ENCODE results near the gene SLIT3. TPM values are rescaled to one million over a fixed set of nuclear protein-coding genes. Genes with fewer than 3 reads are reported as not detected.

The SLIT3 gene
- total and polyA plus RNA-seq, 2 experiments from 2014 or later = 58.4 to 96.7 TPM

DNA sequence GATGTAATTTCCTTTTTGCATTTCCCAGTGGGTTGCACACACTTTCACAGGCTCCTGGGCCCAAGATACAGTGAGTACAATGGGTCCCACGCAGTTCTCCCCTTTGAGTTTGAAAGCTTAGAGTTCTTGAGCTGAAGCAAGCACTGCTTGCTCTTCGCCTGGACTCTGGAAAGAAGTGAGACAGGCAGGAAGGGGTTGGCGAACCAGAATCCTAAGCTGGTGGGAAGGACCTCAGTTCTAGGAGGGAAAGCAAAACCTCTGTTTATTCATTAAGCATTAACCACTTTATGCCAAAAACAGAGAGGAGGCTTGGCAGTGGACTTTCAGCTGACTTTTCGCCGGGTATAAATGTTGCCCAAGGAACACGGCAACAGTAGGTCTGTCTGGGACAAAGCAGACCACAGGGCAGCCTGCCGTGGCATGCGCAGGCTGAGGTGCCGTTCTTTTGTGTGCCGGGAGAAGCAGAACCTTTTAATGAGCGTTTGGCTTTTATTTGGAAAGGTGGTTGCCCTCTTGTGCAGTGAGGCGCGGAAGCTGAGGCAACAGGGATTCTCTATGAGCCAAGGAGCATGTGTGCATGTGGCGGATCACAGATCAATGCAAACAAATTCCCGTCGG lies 481.8 kb downstream of the SLIT3 start:
- Histone ChIP-seq H3K36me3 (replicated peaks; ENCODE audit: insufficient read depth, low read depth) (no peaks in the 10 kb centered on the region), H3K27ac (no peak overlapping the region), H3K4me3 (no peak overlapping the region), H3K9me3 (ENCODE audit: low read depth) (no peaks in the 10 kb centered on the region), H4K20me1 (ENCODE audit: insufficient read depth, poor library complexity, severe bottlenecking) (no peaks in the 10 kb centered on the region), H2AFZ (no peak overlapping the region), H3K79me2 (no peaks in the 10 kb centered on the region), H3K9me2 (replicated peaks; ENCODE audit: insufficient read depth) (no peaks in the 10 kb centered on the region), H3K4me1 (ENCODE audit: insufficient read depth) (peaks cover 6% of the 10 kb centered on the region), H3K4me2 (no peak overlapping the region), H3K27me3 (no peaks in the 10 kb centered on the region)
- DNase-seq (ENCODE audit: low spot score) = no peak
- TF ChIP-seq EZH2phosphoT487 (IDR thresholded peaks at IDR 0.05; ENCODE audit: low read depth, severe bottlenecking, unreplicated experiment) (no peak), EZH2 (IDR thresholded peaks at IDR 0.05; ENCODE audit: borderline replicate concordance) (no peak)
- TF ChIP-seq, protein P1, sequence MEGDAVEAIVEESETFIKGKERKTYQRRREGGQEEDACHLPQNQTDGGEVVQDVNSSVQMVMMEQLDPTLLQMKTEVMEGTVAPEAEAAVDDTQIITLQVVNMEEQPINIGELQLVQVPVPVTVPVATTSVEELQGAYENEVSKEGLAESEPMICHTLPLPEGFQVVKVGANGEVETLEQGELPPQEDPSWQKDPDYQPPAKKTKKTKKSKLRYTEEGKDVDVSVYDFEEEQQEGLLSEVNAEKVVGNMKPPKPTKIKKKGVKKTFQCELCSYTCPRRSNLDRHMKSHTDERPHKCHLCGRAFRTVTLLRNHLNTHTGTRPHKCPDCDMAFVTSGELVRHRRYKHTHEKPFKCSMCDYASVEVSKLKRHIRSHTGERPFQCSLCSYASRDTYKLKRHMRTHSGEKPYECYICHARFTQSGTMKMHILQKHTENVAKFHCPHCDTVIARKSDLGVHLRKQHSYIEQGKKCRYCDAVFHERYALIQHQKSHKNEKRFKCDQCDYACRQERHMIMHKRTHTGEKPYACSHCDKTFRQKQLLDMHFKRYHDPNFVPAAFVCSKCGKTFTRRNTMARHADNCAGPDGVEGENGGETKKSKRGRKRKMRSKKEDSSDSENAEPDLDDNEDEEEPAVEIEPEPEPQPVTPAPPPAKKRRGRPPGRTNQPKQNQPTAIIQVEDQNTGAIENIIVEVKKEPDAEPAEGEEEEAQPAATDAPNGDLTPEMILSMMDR (IDR thresholded peaks at IDR 0.05; ENCODE audit: poor library complexity) = no peak
- WGBS (ENCODE audit: low lambda C conversion rate, missing lambda C conversion rate) = 84% methylated on average over 16 of the region's 16 CpGs

DNA sequence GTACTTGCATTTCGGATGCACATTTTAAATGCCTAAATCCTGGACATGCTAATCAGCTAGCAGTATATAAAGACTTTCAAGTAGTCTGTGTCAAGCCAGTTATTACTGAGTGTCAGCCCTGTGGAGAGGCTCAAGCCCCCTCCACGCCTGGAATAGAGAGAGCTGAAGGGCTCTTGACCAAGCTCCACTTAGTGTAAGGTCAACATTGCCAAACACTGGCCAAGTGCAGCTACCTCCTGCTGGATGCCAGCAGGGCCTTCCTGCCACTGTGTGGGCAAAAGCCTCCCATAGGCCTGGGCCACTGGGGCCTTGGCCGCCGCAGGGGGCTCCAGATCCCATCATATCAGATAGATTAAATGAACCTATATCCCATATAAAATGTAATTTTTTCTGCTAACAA lies 482.4 kb downstream of the SLIT3 start:
- Histone ChIP-seq H3K9me3 (ENCODE audit: low read depth) (no peaks in the 10 kb centered on the region), H3K27ac (no peak overlapping the region)

DNA sequence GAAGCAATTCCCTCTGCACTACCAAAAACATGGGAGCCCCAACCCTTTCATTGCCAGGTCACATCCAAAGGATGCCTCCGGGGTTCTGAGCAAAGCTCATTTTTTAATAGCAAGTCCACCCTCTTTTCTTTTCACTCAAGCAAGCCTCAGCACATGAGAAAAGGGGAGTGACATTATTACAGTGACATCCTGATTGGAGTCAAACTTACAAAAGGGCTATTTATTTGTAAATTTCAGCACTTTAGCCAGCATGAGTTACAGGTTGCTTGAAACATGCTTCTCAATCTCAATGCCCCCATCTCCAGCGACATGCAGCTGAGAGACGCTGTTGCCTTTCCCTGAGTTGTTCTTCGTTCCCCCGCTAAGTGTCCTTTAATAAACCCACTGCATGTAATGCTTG lies 483.3 kb downstream of the SLIT3 start:
- Histone ChIP-seq H3K36me3 (replicated peaks; ENCODE audit: insufficient read depth, low read depth) (no peaks in the 10 kb centered on the region), H4K20me1 (ENCODE audit: insufficient read depth, poor library complexity, severe bottlenecking) (no peaks in the 10 kb centered on the region), H3K79me2 (no peaks in the 10 kb centered on the region), H3K4me3 (no peak overlapping the region), H3K27ac (no peak overlapping the region), H3K9me3 (ENCODE audit: low read depth) (no peaks in the 10 kb centered on the region), H3K4me1 (ENCODE audit: insufficient read depth) (peaks cover 6% of the 10 kb centered on the region), H3K9me2 (replicated peaks; ENCODE audit: insufficient read depth) (no peaks in the 10 kb centered on the region), H2AFZ (no peak overlapping the region), H3K27me3 (no peaks in the 10 kb centered on the region), H3K4me2 (no peak overlapping the region)
- 79% methylated on average over 5 of the region's 5 CpGs for WGBS (ENCODE audit: low lambda C conversion rate, missing lambda C conversion rate)
- DNase-seq (ENCODE audit: low spot score) = no peak
- TF ChIP-seq, protein P1 (IDR thresholded peaks at IDR 0.05; ENCODE audit: poor library complexity) = no peak

More for the DNA sequence above, 482.4 kb downstream of the SLIT3 start:
- no peaks in the 10 kb centered on the region for H3K27me3 ChIP-seq
- no peaks in the 10 kb centered on the region for H3K36me3 ChIP-seq (replicated peaks; ENCODE audit: insufficient read depth, low read depth)
- H3K4me1 ChIP-seq (ENCODE audit: insufficient read depth) = peaks cover 6% of the 10 kb centered on the region
- no peak for DNase-seq (ENCODE audit: low spot score)
- TF ChIP-seq EZH2 (IDR thresholded peaks at IDR 0.05; ENCODE audit: borderline replicate concordance) = no peak
- TF ChIP-seq, protein P1 (IDR thresholded peaks at IDR 0.05; ENCODE audit: poor library complexity) = no peak
- no peak for TF ChIP-seq EZH2phosphoT487 (IDR thresholded peaks at IDR 0.05; ENCODE audit: low read depth, severe bottlenecking, unreplicated experiment)
- H3K79me2 ChIP-seq = no peaks in the 10 kb centered on the region
- WGBS (ENCODE audit: low lambda C conversion rate, missing lambda C conversion rate) = 90% methylated on average over 4 of the region's 4 CpGs
- no peaks in the 10 kb centered on the region for H4K20me1 ChIP-seq (ENCODE audit: insufficient read depth, poor library complexity, severe bottlenecking)
- no peak overlapping the region for H2AFZ ChIP-seq
- H3K4me2 ChIP-seq = no peak overlapping the region
- H3K9me2 ChIP-seq (replicated peaks; ENCODE audit: insufficient read depth) = no peaks in the 10 kb centered on the region
- H3K4me3 ChIP-seq = no peak overlapping the region

DNA sequence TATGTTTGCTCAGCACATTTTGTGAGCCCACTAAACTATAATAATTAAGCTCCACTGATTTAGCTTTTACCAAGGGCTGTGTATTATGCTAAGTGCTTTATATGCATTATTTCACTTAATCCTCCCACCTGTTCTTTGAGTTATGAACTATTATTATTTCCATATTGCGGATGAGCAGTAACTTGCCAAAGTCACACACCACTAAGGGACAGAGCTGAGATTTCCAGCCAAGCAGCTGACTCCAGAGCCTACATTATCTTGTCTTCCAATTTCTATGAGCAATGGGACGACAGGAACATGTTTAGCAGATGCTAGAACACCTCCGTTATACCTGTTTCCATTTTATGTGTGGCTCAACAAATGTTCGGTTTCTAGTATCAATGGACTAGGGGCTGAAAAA lies 484.3 kb downstream of the SLIT3 start:
- Histone ChIP-seq H3K27ac (no peak overlapping the region), H3K79me2 (no peaks in the 10 kb centered on the region), H3K36me3 (replicated peaks; ENCODE audit: insufficient read depth, low read depth) (no peaks in the 10 kb centered on the region), H4K20me1 (ENCODE audit: insufficient read depth, poor library complexity, severe bottlenecking) (no peaks in the 10 kb centered on the region), H3K4me3 (no peak overlapping the region), H3K9me2 (replicated peaks; ENCODE audit: insufficient read depth) (no peaks in the 10 kb centered on the region), H2AFZ (no peak overlapping the region), H3K4me2 (no peak overlapping the region), H3K27me3 (no peaks in the 10 kb centered on the region), H3K9me3 (ENCODE audit: low read depth) (no peaks in the 10 kb centered on the region), H3K4me1 (ENCODE audit: insufficient read depth) (peaks cover under 1% of the 10 kb centered on the region)
- TF ChIP-seq EZH2phosphoT487 (IDR thresholded peaks at IDR 0.05; ENCODE audit: low read depth, severe bottlenecking, unreplicated experiment) (no peak), EZH2 (IDR thresholded peaks at IDR 0.05; ENCODE audit: borderline replicate concordance) (no peak)
- TF ChIP-seq, protein P1 (IDR thresholded peaks at IDR 0.05; ENCODE audit: poor library complexity) = no peak
- DNase-seq (ENCODE audit: low spot score) = no peak
- 94% methylated on average over 4 of the region's 4 CpGs for WGBS (ENCODE audit: low lambda C conversion rate, missing lambda C conversion rate)
